Activated naive CD4-positive, alpha-beta T cell treated with anti-CD3 and anti-CD28 coated beads, Interleukin-2, amount 50 U/mL, for 72 hours (primary cell): ENCODE measurements around the gene RAB11FIP5. TPM values are rescaled to one million over a fixed set of nuclear protein-coding genes. Genes with fewer than 3 reads are reported as not detected.

Experiments used
- ATAC-seq, 2 donors: fragments of 150-1000 bp; cut with Tn5 transposase; 2 replicates each; pipeline ENCODE4 v1.10.0; 2021; ENCODE audit warnings: mild to moderate bottlenecking in 2 of 2, moderate library complexity in 2 of 2
- DNase-seq, 2 donors: peaks; one replicate each; pipeline ENCODE4 v3.0.0; 2021 to 2022; ENCODE audit warnings: low spot score in 2 of 2
- H3K27ac Mint-ChIP-seq, 2 donors: one replicate each; pipeline ENCODE4 v1.8.0; 2022; ENCODE audit warnings: mild to moderate bottlenecking in 2 of 2, mixed read lengths in 2 of 2
- H3K36me3 Mint-ChIP-seq, 2 donors: one replicate each; pipeline ENCODE4 v1.8.0; 2022; ENCODE audit warnings: mixed read lengths in 2 of 2
- H3K9me3 Mint-ChIP-seq, 2 donors: one replicate each; pipeline ENCODE4 v1.8.0; 2022; ENCODE audit warnings: mixed read lengths in 2 of 2
- total RNA-seq, 2 donors: library from RNA; stranded (reverse); gene quantifications; one replicate each; pipeline ENCODE4 v1.2.3, GENCODE V29; 2022

RAB11FIP5 gene
- total RNA-seq, 2 donors from 2014 or later, result 8.3 to 27.9 TPM

DNA sequence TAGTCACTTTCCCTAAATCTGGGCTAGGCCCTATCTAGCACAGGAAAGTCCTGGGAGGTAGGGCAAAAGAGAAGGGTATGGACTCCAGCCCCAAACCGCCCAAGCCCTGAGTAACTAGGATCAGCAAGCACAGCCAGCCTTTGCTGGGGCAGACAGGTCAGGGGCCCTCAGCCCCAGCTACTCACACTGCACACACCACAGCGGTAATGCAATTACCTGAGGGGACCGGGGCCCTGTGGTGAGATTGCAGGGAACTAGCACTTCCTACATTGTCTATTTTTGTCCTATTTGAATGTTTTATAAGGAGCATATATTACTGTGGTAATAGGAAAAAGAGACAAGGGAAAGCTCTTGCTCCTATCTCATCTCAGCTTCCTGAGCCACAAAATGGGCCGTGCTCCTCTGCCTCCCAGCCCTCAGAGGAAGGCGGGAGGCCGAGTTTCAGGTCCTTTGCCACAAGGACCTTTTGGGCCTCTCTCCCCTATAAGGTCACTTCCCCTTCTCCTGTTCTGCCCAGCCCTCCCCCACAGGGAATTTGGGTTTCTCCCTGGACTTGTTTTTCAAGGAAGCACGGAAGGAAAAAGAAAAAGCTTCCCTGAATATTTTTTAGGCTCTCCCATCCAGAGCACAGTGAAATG is 20.5 kb downstream of the RAB11FIP5 start:
- no peak for DNase-seq
- no peaks in the 10 kb centered on the region for H3K9me3 Mint-ChIP-seq
- H3K36me3 Mint-ChIP-seq, result no peaks in the 10 kb centered on the region
- no peak for ATAC-seq
- H3K27ac Mint-ChIP-seq, result no peak overlapping the region

DNA sequence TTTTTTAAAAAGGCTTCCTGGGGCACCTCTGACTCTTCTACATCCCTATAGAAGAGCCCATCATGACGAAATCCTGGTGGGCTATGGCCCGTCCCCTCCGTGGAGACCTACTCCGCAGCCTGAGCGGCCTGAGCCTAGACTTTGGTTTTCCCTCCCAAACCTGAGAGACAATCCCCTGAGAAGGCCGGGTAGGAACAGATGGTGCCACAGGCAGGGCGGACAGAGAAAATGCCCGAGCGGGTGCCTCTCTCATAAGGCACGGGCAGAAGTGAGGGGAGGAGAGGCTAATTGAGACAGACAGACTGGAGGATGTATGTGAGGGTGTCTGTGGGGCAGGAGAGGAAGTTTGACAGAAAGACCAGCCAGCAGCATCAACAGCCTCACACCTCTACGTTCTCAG is 21.1 kb downstream of the RAB11FIP5 start:
- DNase-seq (no peak), ATAC-seq (no peak)
- no peak overlapping the region for H3K27ac Mint-ChIP-seq
- H3K36me3 Mint-ChIP-seq, result no peaks in the 10 kb centered on the region
- H3K9me3 Mint-ChIP-seq, result no peaks in the 10 kb centered on the region

DNA sequence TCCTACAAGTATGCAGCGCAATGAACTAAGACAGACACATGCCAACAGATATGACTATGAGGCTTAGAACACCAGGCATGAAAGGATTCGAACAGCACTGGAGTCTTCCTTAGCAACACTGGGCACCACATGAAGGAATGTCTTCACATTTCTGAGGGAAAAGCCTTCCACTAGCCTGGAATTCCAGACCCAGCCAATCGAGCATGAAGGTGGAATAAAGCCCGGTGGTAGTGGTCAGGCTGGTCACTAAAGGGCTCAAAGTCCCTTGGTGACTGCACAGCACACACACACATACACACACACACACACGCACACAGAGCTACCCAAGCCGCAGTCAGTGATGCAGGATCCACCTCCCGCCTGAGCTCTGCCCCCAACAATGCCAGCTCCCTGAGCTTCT is 21.6 kb downstream of the RAB11FIP5 start:
- DNase-seq (no peak), ATAC-seq (no peak)
- H3K36me3 Mint-ChIP-seq, result no peaks in the 10 kb centered on the region
- H3K27ac Mint-ChIP-seq, result no peak overlapping the region
- H3K9me3 Mint-ChIP-seq, result no peaks in the 10 kb centered on the region

DNA sequence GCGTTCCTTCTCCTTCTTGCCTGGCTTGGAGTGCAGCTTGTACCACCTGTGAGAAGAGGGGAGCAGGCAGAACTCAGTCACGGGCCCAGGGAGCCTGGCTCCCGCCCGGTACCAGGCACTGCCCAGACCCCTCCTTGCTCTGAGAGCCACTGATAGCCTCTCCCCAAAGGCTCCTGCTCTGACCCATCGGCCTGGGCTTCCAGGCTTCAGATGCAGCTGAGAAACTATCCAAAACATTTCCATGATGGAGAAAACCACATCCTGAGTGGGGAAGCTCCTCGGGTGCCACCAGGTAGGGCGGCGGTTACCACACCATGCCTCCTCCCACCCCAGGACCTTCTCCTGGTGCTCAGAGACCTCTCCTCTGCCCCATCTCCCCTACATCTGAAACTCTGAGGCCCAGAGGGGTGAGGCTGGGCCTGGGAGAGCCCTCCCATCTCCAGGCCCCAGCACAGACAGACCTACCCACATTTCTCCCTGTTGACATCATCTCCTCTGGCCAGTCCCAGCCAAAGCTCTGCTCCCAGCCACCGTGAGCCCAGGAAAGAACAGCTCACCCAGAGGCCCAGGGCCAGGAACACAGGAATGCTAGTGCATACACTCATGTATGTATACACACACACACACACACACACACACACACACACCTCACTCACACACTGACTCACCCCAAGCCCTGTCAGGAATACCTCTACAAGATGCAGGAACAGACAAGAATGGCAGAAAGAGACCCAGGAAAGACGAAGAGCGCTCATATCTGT is 23.3 kb downstream of the RAB11FIP5 start:
- no peak for DNase-seq

DNA sequence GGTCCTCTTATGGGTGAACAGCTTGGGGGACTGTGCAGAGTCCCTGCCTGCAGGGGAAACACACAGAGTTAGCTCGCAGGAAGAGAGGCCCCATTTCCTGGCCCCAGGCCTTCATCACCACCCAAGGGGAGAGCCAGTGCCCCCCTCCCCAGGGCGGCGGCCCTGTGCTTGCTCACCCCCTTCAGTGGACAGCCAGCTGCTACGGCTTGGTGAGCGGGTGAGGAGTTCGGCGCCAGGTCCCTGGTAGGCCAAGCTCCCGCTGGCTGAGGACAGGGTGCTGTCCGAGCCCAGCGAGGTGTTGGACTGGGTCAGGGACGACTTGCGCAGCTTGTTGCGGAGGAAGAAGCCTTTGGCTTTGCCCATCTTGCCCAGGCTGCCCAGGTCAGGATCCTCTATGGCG is 24.0 kb downstream of the RAB11FIP5 start:
- DNase-seq (no peak), ATAC-seq (no peak)
- H3K36me3 Mint-ChIP-seq, result no peaks in the 10 kb centered on the region
- H3K9me3 Mint-ChIP-seq, result no peaks in the 10 kb centered on the region
- no peak overlapping the region for H3K27ac Mint-ChIP-seq

More for the DNA sequence above, 23.3 kb downstream of the RAB11FIP5 start:
- Mint-ChIP-seq H3K9me3 (no peaks in the 10 kb centered on the region), H3K27ac (peak overlapping the region in 1 of 2 donors; percentile 55), H3K36me3 (no peaks in the 10 kb centered on the region)
- no peak for ATAC-seq

DNA sequence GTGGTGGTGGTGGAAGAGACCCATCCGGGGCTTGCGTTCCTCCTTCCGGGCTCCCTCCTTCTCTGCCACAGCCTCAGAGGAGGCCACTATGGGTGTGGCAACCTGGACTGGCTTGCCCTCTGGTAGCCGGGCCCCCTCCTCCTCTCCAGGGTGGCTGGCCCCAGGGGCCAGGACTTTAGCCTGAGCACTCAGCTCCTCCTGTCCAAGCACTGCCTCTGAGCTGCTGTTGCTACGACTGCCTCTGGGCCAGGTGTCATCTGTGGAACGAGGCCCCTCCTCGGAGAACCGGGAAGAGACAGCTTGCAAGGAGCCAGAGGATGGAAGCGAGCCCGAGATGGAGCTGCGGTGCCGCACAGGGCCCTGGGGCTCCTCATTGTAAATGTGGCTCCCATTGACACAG is 24.5 kb downstream of the RAB11FIP5 start:
- Mint-ChIP-seq H3K9me3 (no peaks in the 10 kb centered on the region), H3K27ac (no peak overlapping the region)
- ATAC-seq, result no peak

DNA sequence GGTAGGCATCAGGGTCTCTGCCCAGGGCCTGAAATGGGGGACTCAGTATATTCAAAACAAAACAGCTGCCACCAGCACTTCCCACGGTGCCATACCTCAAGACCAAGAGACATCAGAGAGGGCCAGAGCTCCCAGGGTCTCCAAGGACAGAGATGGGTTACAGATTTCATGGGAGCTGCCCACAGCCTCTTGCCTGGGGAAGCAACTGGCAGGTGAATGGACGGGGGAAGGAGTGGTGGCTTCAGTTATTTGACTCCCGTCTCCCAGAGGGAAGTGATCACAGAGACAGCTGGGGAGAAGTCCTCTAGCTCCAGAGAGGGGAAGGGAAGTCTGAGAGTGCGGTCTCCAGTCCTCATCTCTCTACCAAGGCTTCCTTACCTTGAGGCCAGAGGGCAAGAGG is 25.4 kb downstream of the RAB11FIP5 start:
- H3K36me3 Mint-ChIP-seq, result no peaks in the 10 kb centered on the region
- H3K9me3 Mint-ChIP-seq, result no peaks in the 10 kb centered on the region
- ATAC-seq (no peak), DNase-seq (no peak)
- no peak overlapping the region for H3K27ac Mint-ChIP-seq

More for the DNA sequence above, 24.5 kb downstream of the RAB11FIP5 start:
- DNase-seq, result no peak
- no peaks in the 10 kb centered on the region for H3K36me3 Mint-ChIP-seq

DNA sequence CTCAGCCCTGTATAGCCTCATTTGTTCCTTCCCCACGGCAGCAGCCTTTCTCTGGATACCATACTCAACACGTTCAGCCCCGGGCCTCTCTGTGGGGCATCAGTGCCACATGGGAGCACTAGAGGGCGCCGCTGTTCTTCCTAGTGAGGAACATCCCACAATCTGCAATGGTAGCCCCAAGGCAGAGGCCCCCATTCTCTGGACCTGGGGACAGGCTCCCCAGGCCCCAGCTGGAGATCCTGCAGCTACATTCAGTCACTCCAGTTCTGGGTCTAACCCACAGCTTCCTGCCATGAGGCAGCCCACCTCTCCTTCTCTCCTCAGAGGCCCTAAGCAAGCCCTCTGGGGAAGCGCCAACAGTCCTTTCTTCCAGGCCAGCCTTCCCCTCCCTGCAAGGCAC is 27.1 kb downstream of the RAB11FIP5 start:
- no peak overlapping the region for H3K27ac Mint-ChIP-seq
- DNase-seq (peak; percentile 73 to 82), ATAC-seq (peak; percentile 85 to 92)
- no peaks in the 10 kb centered on the region for H3K9me3 Mint-ChIP-seq
- H3K36me3 Mint-ChIP-seq, result no peaks in the 10 kb centered on the region

DNA sequence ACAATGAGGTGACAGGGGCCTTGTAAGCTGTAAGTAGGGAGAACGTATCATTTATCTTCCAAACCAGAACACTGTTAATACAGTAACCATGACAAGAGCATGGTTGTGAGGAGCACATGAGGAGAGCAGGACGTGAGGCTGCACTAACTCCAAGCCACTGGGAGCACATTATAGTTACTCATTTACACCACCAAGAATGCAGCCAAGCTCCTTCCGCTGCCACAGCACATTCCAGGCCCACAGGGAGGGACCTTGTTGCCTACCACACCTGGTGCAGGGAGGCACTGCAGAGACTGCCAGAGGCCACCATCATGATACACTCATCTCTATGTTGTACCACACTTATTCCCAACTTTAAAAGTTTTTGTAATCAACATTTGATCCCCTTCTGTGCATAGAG is 27.8 kb downstream of the RAB11FIP5 start:
- Mint-ChIP-seq H3K9me3 (no peaks in the 10 kb centered on the region), H3K36me3 (no peaks in the 10 kb centered on the region), H3K27ac (no peak overlapping the region)
- DNase-seq (no peak), ATAC-seq (no peak)

DNA sequence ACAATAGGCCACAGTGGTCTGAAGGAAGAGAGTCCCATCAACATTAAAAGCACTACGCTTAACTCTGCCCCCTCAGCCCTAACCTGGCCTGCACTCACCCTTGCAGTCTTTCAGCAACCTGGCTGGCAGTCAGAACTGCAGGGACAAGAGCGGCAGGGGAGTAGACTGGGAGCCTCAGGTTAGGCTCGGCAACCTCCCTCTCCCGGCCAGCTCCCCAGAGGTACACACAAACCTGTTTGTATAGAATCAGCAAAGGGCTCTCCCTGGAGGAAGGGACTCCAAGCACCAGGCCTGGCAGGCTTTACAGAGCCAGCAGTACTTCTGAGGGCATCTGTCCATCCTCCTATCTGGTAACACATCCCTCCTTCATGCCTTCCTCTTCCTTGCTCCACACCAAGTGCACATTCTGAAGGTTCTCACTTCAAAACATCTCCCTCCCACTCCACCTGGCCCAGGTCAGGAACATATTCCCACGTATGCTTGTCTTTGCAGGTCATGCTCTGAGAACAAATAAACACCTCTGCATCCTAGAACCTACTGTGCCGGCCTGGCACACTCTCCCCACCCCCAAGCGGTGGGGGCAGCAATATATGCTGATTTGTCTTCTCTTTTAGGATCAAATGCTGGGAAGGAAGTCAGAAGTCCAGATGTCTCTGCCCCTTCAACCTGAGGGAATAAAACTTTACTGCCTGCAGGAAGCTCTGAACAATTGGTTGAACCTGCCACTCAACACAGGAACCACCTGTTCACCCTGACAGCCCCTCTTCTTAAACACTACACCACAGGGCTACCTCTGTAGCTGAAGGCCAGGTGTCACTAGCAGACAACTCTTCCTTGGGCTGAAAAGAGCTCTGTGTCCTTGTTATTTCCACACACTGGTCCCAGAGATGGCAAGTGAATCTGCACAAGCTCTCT is 28.6 kb downstream of the RAB11FIP5 start:
- Mint-ChIP-seq H3K9me3 (no peaks in the 10 kb centered on the region), H3K36me3 (no peaks in the 10 kb centered on the region), H3K27ac (peak overlapping the region in 1 of 2 donors; percentile 44)
- no peak for DNase-seq
- no peak for ATAC-seq

DNA sequence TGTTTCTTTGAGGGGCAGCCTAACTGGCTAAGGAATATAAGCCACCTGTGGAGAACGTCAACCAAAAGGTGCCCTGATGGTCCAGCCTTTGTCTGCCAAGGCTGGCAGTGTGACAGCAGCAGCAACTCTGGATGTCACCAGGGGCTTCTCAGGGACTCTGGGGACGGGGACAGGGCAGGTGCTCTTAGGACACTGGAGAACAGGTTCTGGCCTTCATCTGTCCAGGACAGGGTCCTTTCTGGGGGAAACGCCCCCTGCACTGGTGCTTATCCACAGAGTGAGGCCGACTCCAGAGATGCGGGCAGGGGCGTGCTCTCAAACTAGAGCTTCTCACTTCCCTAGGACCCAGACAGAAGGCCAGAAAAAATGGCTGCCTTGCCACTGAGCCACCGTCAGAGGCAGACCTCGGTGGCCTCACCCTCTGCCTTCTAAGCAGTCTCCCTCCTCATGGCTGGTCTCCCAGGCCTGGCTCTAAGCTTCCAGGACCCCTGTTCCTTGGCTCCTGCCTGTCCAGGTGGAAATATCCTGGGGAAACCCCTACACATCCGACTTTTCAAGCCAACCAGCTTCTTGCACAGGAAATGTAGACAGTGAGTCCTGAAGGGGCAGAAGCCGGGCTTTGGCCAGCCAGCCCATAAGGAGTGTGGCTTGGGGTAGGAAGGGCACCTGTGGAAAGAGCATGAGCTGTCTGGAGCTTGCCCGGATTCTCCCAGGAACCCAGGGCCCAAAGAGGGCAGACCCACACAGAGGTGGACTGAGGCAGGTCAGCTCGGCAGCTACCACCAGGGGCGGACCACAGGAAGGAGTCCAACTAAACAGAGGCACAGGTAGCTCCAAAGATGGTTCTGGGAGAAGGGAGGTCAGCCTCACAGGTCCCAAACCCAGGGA is 30.0 kb downstream of the RAB11FIP5 start:
- Mint-ChIP-seq H3K27ac (no peak overlapping the region), H3K36me3 (no peaks in the 10 kb centered on the region), H3K9me3 (no peaks in the 10 kb centered on the region)
- ATAC-seq (no peak), DNase-seq (no peak)

DNA sequence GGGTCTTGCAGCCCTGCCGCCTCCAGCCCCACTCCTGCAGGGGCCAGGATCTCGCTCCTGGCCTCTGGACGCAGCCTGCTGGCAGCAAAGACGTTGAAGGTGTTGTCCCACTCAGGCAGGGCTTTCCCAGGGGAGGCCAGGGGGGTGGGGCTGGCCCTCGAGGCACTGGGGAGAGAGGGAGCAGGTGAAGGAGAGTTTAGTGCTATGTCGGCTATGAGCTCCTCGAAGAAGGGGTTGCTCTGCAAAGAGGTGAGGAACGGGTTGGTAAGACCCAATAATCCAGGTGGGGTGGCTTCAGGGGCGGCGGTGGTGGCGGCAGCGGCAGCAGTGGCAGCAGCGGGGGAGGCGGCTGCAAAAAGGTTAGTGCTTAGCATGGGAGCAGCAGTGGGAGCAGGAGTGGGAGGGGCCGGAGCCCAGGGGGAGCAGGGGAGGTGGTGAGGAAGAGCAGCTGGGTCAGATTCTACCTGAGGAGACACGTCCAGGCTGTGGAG is 31.5 kb downstream of the RAB11FIP5 start:
- ATAC-seq (no peak), DNase-seq (no peak)
- H3K9me3 Mint-ChIP-seq, result no peaks in the 10 kb centered on the region
- no peak overlapping the region for H3K27ac Mint-ChIP-seq
- H3K36me3 Mint-ChIP-seq, result no peaks in the 10 kb centered on the region

DNA sequence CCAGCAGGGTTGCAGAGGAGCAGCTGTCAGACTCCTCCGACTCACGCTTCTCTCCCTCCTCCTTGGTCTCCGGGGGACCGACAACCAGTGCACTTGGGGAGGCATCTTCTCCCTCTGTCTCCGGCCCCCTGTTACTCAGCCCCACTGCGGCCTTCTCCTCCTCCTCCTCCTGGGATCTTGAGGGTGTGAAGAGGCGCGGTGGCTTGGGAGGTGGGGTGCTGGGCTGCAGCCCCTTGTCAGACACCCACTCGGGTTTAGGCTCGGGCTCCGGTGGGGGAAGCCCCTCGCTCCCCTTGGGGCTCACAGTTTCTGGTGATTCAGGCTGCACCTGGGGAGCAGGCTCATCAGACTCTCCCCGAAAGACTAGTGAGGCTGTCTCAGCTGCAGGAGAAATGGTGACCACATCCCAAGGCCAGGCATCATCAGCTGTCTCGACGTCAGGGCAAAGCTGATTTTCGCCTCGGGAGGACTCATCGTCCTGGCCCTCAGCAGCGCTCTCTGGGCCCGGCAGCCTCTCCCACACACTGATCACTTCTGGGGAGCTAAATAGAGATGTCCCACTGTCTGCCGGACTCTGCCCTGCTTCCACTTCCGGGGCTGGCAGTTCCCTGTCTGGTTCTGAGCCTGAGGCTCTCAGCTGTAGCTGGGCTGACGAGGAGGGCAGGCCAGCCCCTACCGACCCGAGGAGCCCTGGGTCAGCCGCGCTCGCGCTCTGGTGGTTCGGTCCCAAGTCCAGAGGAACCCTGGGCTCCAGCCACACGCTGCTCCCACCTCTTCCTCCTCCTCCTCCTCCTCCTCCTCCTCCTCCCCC is 32.2 kb downstream of the RAB11FIP5 start:
- no peaks in the 10 kb centered on the region for H3K9me3 Mint-ChIP-seq
- H3K36me3 Mint-ChIP-seq, result no peaks in the 10 kb centered on the region
- DNase-seq (no peak), ATAC-seq (no peak)
- H3K27ac Mint-ChIP-seq, result no peak overlapping the region

DNA sequence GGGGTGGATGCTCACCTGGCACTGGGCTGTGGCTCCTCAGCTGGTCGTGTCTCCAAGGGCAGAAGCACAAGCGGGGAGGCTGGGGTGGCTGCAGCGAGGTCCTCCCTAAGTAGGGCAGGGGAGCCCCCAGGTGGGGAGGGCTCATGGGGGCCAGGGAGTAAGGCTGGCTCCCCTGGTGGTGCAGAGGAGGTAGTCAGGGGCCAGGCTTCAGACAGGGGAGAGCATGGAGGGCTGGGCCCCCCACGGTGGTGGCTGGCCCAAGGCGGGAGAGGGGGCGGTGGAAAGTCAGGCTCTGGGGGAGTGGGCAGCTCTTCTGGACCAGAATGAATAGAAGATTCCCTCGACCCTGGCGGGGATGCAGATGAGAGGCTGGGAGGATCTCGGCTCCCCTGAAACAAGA is 33.1 kb downstream of the RAB11FIP5 start:
- H3K36me3 Mint-ChIP-seq, result no peaks in the 10 kb centered on the region
- ATAC-seq, result no peak
- no peak for DNase-seq
- peak overlapping the region; percentile 11 to 55 for H3K27ac Mint-ChIP-seq
- H3K9me3 Mint-ChIP-seq, result no peaks in the 10 kb centered on the region
